Spinal cord (tissue), 10 donors: ENCODE data around the gene RAD51B. TPM values are rescaled to one million over a fixed set of nuclear protein-coding genes. Genes with fewer than 3 reads are reported as not detected.
A peak's percentile ranks its signal among the peaks of the same experiment; 100 is the strongest.

ENCODE experiments used
- DNase-seq, 6 donors: peaks; one replicate each; pipeline versions ENCODE4 v3.0.0 to v3.0.0-alpha.2; 2013 to 2015; ENCODE audit warnings: low spot score in 6 of 6, low read depth in 4 of 6
- H3K27ac ChIP-seq: one replicate; pipeline ENCODE4 v1.5.1; 2013; ENCODE audit warnings: low read depth, low read length, control low read depth
- H3K27me3 ChIP-seq: one replicate; pipeline ENCODE4 v1.6.1; 2013; ENCODE audit warnings: low read length; ENCODE audit not compliant: control insufficient read depth, insufficient read depth
- H3K36me3 ChIP-seq: one replicate; pipeline ENCODE4 v1.6.1; 2013; ENCODE audit warnings: low read length; ENCODE audit not compliant: control insufficient read depth, insufficient read depth
- H3K4me1 ChIP-seq: one replicate; pipeline ENCODE4 v1.6.1; 2013; ENCODE audit warnings: low read length; ENCODE audit not compliant: control insufficient read depth, insufficient read depth
- H3K4me3 ChIP-seq: one replicate; pipeline ENCODE4 v1.5.1; 2013; ENCODE audit warnings: low read depth, low read length, control low read depth
- H3K9me3 ChIP-seq: one replicate; pipeline ENCODE4 v1.6.1; 2013; ENCODE audit warnings: low read length; ENCODE audit not compliant: control insufficient read depth, insufficient read depth
- WGBS: methylation state at CpG from one replicate; pipeline ENCODE4 v1.1.5; 2013; ENCODE audit warnings: missing lambda C conversion rate; ENCODE audit not compliant: insufficient coverage; 5-methylcytosine and 5-hydroxymethylcytosine counted together
- polyA plus RNA-seq, 2 donors: library from polyadenylated mRNA; unstranded; fragments of 120-200 nt; gene quantifications; one replicate each; pipeline ENCODE4 v1.2.1, GENCODE V29; 2013; ENCODE audit not compliant: insufficient read length in 2 of 2
- total RNA-seq, 2 donors: library from RNA; depleted of rRNA in 1 of 2; stranded (reverse); fragments of 120-200 nt in 1 of 2; fragments of >200 nt in 1 of 2; gene quantifications; one replicate each; pipeline versions ENCODE4 v1.2.3 to v1.2.4, GENCODE V29; 2013 to 2014
- donor health status: healthy.

RAD51B gene
- total and polyA plus RNA-seq, 4 donors: 5.7 to 28.9 (median 14.4) TPM

DNA sequence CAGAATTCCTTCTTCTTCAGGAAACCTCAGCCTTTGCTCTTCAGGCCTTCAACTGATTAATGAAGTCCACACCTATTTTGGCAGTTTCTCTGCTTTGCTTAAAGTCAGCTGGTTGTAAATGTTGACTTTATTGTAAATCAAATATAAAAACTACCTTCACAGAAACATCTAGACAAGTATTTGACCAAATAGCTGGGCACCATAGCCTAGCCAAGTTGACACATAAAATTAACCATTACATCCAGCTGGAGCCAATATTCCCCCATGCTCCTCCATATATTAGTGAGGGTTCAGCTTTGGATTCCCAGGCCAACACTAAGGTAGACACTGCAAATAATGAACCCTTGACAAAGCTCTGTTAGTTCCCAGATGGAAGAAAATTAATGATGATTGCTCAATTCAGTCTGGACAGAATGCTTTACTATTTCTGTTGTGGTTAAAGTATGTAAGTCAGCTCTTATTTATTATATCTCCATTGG, 847.8 kb downstream of the RAD51B start:
- Histone ChIP-seq H3K9me3 (no peaks in the 10 kb centered on the region), H3K27me3 (no peaks in the 10 kb centered on the region), H3K36me3 (no peaks in the 10 kb centered on the region), H3K4me1 (peaks cover 23% of the 10 kb centered on the region), H3K27ac (peak overlapping the region; percentile 19), H3K4me3 (no peak overlapping the region)
- DNase-seq: no peak

- Histone ChIP-seq H3K27ac (no peak overlapping the region), H3K4me1 (peaks cover 23% of the 10 kb centered on the region), H3K4me3 (no peak overlapping the region), H3K9me3 (no peaks in the 10 kb centered on the region), H3K27me3 (no peaks in the 10 kb centered on the region), H3K36me3 (no peaks in the 10 kb centered on the region)
- DNase-seq: no peak
- 88% methylated on average over 4 of the region's 4 CpGs for WGBS
Observed at GRCh38 chr14:68668028-68668427, 848.4 kb downstream of the RAD51B start.

DNA sequence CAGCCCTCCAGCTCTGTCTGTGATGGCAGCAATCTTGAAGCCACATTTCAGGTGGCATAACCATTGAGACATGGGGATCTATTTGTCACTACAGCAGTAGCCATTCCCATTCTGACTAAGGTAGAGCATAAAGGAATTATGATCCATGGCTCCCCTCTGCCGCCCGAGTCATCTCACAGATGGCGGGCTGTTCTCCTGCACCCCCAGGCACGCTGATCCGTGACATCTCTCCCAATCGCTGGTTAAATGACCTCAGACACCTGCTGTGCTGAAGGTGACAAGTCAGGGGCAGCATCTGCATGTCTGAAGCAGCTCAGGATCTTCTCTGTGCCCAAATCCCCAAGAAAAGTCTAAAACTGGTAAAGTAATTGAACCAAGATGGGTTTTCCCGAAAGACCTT, 849.0 kb downstream of the RAD51B start:
- 78% methylated on average over 7 of the region's 7 CpGs for WGBS
- Histone ChIP-seq H3K9me3 (no peaks in the 10 kb centered on the region), H3K27me3 (no peaks in the 10 kb centered on the region), H3K4me1 (peaks cover 23% of the 10 kb centered on the region), H3K27ac (no peak overlapping the region), H3K36me3 (no peaks in the 10 kb centered on the region), H3K4me3 (no peak overlapping the region)
- no peak for DNase-seq

DNA sequence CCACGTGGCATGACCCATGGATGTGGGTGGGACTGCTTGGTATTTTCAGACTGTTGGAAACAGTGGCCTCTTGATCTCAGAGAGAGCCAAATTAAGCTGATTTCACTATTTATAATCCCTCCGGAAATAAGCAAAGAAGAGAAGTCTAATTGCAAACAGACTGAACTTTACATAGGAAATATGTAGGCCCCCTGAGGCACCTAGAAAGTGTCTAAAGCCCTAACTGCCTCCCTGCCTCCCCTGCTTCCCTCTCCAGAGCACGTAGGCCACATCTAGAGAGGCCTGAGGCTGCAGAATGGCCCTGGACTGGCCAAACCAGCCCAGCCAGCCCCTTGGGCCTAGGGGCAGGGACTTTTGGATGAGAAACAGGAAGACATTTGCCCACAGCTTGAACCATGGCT, 849.5 kb downstream of the RAD51B start:
- no peaks in the 10 kb centered on the region for H3K36me3 ChIP-seq
- WGBS: 70% methylated on average over 2 of the region's 3 CpGs
- no peak overlapping the region for H3K4me3 ChIP-seq
- peaks cover 23% of the 10 kb centered on the region for H3K4me1 ChIP-seq
- H3K27me3 ChIP-seq: no peaks in the 10 kb centered on the region
- DNase-seq: no peak
- H3K9me3 ChIP-seq: no peaks in the 10 kb centered on the region
- peak overlapping the region; percentile 73 for H3K27ac ChIP-seq

DNA sequence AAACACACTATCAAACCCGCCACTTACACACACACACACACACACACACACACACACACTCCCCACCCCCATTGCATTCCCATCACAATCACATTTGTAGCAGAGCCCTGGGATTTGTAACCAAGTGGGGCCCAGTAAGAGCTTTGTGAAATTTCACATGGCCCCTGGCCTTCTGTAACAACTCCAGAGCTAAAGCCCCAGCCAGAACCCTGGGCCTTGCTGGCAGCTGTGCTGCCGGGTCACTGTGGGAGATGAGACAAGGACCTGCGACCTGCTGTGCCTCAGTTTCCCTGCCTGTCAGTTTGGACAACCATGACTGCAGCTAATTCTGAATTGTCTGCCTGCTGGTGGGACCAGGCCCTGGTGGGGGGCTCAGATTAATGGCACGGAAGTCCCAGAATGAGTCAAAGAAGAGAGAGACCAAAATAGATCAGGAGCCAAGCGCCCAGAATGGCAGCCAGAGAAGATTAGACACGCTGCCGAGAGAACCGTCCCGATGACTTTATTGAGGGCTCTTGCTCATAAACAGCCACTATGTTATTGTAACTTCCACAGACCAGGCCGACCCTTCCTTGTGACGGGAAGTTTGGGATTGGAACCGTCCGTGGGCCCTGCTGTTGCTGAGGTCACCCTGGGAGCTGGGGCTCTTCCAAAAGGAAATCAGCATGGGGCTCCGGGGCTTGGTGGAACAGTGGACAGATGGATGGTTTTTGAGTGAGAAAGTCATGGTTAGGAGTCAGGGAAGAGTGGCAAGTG, 850.2 kb downstream of the RAD51B start:
- Histone ChIP-seq H3K9me3 (no peaks in the 10 kb centered on the region), H3K36me3 (no peaks in the 10 kb centered on the region), H3K4me1 (peaks cover 23% of the 10 kb centered on the region), H3K27me3 (no peaks in the 10 kb centered on the region), H3K27ac (peak overlapping the region; percentile 73), H3K4me3 (no peak overlapping the region)
- peak in 1 of 6 donors; percentile 52 for DNase-seq
- 58% methylated on average over 14 of the region's 14 CpGs for WGBS

- peaks cover 20% of the 10 kb centered on the region for H3K4me1 ChIP-seq
- H3K9me3 ChIP-seq: no peaks in the 10 kb centered on the region
- no peak for DNase-seq
- H3K36me3 ChIP-seq: no peaks in the 10 kb centered on the region
- H3K4me3 ChIP-seq: no peak overlapping the region
- peak overlapping the region; percentile 73 for H3K27ac ChIP-seq
- H3K27me3 ChIP-seq: no peaks in the 10 kb centered on the region
- 83% methylated on average over 1 of the region's 1 CpG for WGBS
Observed at GRCh38 chr14:68670359-68670715, 850.8 kb downstream of the RAD51B start.

DNA sequence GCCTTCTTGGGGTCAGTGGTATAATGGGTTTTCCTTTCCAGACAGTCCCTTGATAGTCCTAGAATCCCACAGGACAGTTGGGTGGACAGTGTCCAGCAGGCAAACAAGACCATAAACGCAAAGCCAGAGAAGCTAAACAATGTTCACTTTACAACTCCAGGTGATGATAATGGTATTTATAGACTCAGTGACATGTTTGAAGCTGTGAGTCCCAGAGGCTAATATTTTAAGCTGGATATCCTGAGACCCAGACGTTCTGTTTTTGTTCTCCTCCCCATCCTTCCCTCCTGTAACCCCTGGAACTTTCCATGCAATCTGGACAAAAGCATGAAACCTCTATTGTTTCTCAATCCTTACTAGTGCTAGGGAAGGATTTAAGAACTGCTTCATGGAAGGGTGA, 852.3 kb downstream of the RAD51B start:
- no peak for DNase-seq
- 80% methylated on average over 1 of the region's 2 CpGs for WGBS
- no peaks in the 10 kb centered on the region for H3K27me3 ChIP-seq
- H3K36me3 ChIP-seq: no peaks in the 10 kb centered on the region
- no peak overlapping the region for H3K27ac ChIP-seq
- H3K9me3 ChIP-seq: no peaks in the 10 kb centered on the region
- H3K4me3 ChIP-seq: no peak overlapping the region
- H3K4me1 ChIP-seq: peaks cover 20% of the 10 kb centered on the region

GRCh38 chr14:68672609-68673285, 853.2 kb downstream of the RAD51B start:
- WGBS: 50% methylated on average over 1 of the region's 3 CpGs
- H3K27ac ChIP-seq: no peak overlapping the region
- H3K36me3 ChIP-seq: no peaks in the 10 kb centered on the region
- H3K9me3 ChIP-seq: no peaks in the 10 kb centered on the region
- peaks cover 20% of the 10 kb centered on the region for H3K4me1 ChIP-seq
- H3K4me3 ChIP-seq: no peak overlapping the region
- no peak for DNase-seq
- no peaks in the 10 kb centered on the region for H3K27me3 ChIP-seq

DNA sequence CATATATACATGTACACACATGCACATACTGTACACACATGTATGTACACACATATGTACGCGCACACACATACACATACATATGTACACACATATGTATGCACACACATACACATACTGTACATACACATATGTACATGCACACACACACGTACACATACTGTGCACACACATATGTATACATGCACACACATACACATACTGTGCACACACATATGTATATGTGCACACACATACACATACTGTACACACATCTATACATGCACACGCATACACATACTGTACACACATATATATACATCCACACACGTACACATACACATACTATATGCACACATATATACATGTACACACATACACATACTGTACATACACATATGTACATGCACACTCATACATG, 853.9 kb downstream of the RAD51B start:
- Histone ChIP-seq H3K27ac (no peak overlapping the region), H3K9me3 (no peaks in the 10 kb centered on the region), H3K4me3 (no peak overlapping the region), H3K36me3 (no peaks in the 10 kb centered on the region), H3K27me3 (no peaks in the 10 kb centered on the region), H3K4me1 (peaks cover 20% of the 10 kb centered on the region)
- 60% methylated on average over 5 of the region's 5 CpGs for WGBS
- DNase-seq: no peak
